Astrocyte (in vitro differentiated cells and primary cell): ENCODE measurements around the gene ANKS6. TPM values are rescaled to one million over a fixed set of nuclear protein-coding genes. Genes with fewer than 3 reads are reported as not detected.

Source experiments
- DNase-seq: peaks from one replicate; pipeline ENCODE4 v3.0.0-alpha.2; 2010; ENCODE audit warnings: low read depth
- FAIRE-seq: peaks from 2 replicates; lab custom pipeline; 2011; peaks lifted over from hg19 to GRCh38; lab: Jason Lieb, UNC
- H2AFZ ChIP-seq: 2 replicates; pipeline ENCODE4 v1.6.0; 2012; ENCODE audit warnings: low read depth, low read length, inconsistent platforms
- H3K27ac ChIP-seq: 2 replicates; pipeline ENCODE4 v1.5.1; 2011; ENCODE audit warnings: low read depth, low read length, inconsistent platforms
- H3K27me3 ChIP-seq: 2 replicates; pipeline ENCODE4 v1.6.0; 2011; ENCODE audit warnings: low read length, inconsistent platforms; ENCODE audit not compliant: insufficient read depth
- H3K36me3 ChIP-seq: 2 replicates; pipeline ENCODE4 v1.5.1; 2011; ENCODE audit warnings: low read length, inconsistent platforms; ENCODE audit not compliant: insufficient read depth
- H3K4me1 ChIP-seq: 2 replicates; pipeline ENCODE4 v1.5.1; 2011; ENCODE audit warnings: low read length, inconsistent platforms; ENCODE audit not compliant: insufficient read depth
- H3K4me2 ChIP-seq: 2 replicates; pipeline ENCODE4 v1.6.0; 2012; ENCODE audit warnings: low read length, inconsistent platforms
- H3K4me3 ChIP-seq: 2 replicates; pipeline ENCODE4 v1.5.1; 2011; ENCODE audit warnings: low read depth, mild to moderate bottlenecking, low read length, inconsistent platforms; ENCODE audit not compliant: insufficient read depth
- H3K79me2 ChIP-seq: 2 replicates; pipeline ENCODE4 v1.6.0; 2012; ENCODE audit warnings: mild to moderate bottlenecking, low read length, inconsistent platforms; ENCODE audit not compliant: insufficient read depth
- H3K9ac ChIP-seq: 2 replicates; pipeline ENCODE4 v1.6.0; 2012; ENCODE audit warnings: mild to moderate bottlenecking, low read length, inconsistent platforms
- H3K9me3 ChIP-seq: 2 replicates; pipeline ENCODE4 v1.5.1; 2012; ENCODE audit warnings: low read depth, mild to moderate bottlenecking, low read length, inconsistent platforms; ENCODE audit not compliant: insufficient read depth
- H4K20me1 ChIP-seq: 2 replicates; pipeline ENCODE4 v1.6.0; 2012; ENCODE audit warnings: low read length, inconsistent platforms; ENCODE audit not compliant: insufficient read depth
- H3K27ac Mint-ChIP-seq: one replicate; pipeline ENCODE4 v1.8.0; 2021; ENCODE audit warnings: mild to moderate bottlenecking, mixed read lengths; ENCODE audit not compliant: unreplicated experiment
- H3K27me3 Mint-ChIP-seq: one replicate; pipeline ENCODE4 v1.8.0; 2021; ENCODE audit warnings: low read depth, mixed read lengths; ENCODE audit not compliant: unreplicated experiment
- H3K36me3 Mint-ChIP-seq: one replicate; pipeline ENCODE4 v1.8.0; 2021; ENCODE audit warnings: low read depth, mixed read lengths; ENCODE audit not compliant: unreplicated experiment
- H3K4me1 Mint-ChIP-seq: one replicate; pipeline ENCODE4 v1.8.0; 2021; ENCODE audit warnings: low read depth, mixed read lengths; ENCODE audit not compliant: unreplicated experiment
- H3K4me3 Mint-ChIP-seq: one replicate; pipeline ENCODE4 v1.8.0; 2021; ENCODE audit warnings: mild to moderate bottlenecking, moderate library complexity, mixed read lengths; ENCODE audit not compliant: unreplicated experiment
- H3K9me3 Mint-ChIP-seq: one replicate; pipeline ENCODE4 v1.8.0; 2021; ENCODE audit warnings: mild to moderate bottlenecking, mixed read lengths; ENCODE audit not compliant: unreplicated experiment
- CTCF ChIP-seq: IDR thresholded peaks from 2 replicates; pipeline ENCODE4 v1.5.1; 2011; ENCODE audit warnings: low read depth, mild to moderate bottlenecking, inconsistent platforms, low read length, moderate library complexity; ENCODE audit not compliant: insufficient read depth
- EZH2 ChIP-seq: IDR thresholded peaks from 2 replicates; pipeline ENCODE4 v1.6.1; 2012; ENCODE audit warnings: mild to moderate bottlenecking, low read length, inconsistent platforms; ENCODE audit not compliant: insufficient read depth
- total RNA-seq: library from RNA; stranded (reverse); gene quantifications from 2 replicates; pipeline ENCODE4 v1.2.1, GENCODE V29; 2021

Gene ANKS6
- total RNA-seq, 1 donor from 2014 or later: 16.7 TPM

GRCh38 chr9:98742325-98743280 lies 53.8 kb downstream of the ANKS6 start:
- no peak overlapping the region for H2AFZ ChIP-seq
- no peaks in the 10 kb centered on the region for H3K9me3 ChIP-seq
- Mint-ChIP-seq H3K27me3 (no peaks in the 10 kb centered on the region), H3K4me1 (peaks cover 6% of the 10 kb centered on the region), H3K36me3 (peaks cover 16% of the 10 kb centered on the region), H3K9me3 (peaks cover 6% of the 10 kb centered on the region), H3K4me3 (no peak overlapping the region), H3K27ac (no peak overlapping the region)
- H3K27me3 ChIP-seq: no peaks in the 10 kb centered on the region
- no peak overlapping the region for H3K27ac ChIP-seq
- H3K4me3 ChIP-seq: no peak overlapping the region
- no peaks in the 10 kb centered on the region for H3K79me2 ChIP-seq
- no peaks in the 10 kb centered on the region for H3K36me3 ChIP-seq
- no peaks in the 10 kb centered on the region for H4K20me1 ChIP-seq
- peaks cover 3% of the 10 kb centered on the region for H3K4me1 ChIP-seq
- peak overlapping the region; percentile 18 for H3K4me2 ChIP-seq
- DNase-seq (peak; percentile 46), FAIRE-seq (peak; percentile 47)
- H3K9ac ChIP-seq: no peak overlapping the region
- TF ChIP-seq CTCF (no peak), EZH2 (no peak)

- Mint-ChIP-seq H3K27ac (no peak overlapping the region), H3K27me3 (no peaks in the 10 kb centered on the region), H3K36me3 (peaks cover 17% of the 10 kb centered on the region), H3K4me3 (no peak overlapping the region), H3K9me3 (peaks cover 6% of the 10 kb centered on the region), H3K4me1 (peaks cover 6% of the 10 kb centered on the region)
- Histone ChIP-seq H3K79me2 (no peaks in the 10 kb centered on the region), H2AFZ (no peak overlapping the region), H3K9ac (no peak overlapping the region), H3K27ac (no peak overlapping the region), H3K4me1 (peaks cover 3% of the 10 kb centered on the region), H4K20me1 (no peaks in the 10 kb centered on the region), H3K27me3 (no peaks in the 10 kb centered on the region), H3K36me3 (no peaks in the 10 kb centered on the region), H3K4me3 (no peak overlapping the region), H3K9me3 (no peaks in the 10 kb centered on the region), H3K4me2 (no peak overlapping the region)
- DNase-seq (no peak), FAIRE-seq (no peak)
- TF ChIP-seq EZH2 (no peak), CTCF (no peak)
Measured at GRCh38 chr9:98740226-98740881, 56.0 kb downstream of the ANKS6 start.
